ENCODE measurements around the gene TMEM263. TPM values are rescaled to one million over a fixed set of nuclear protein-coding genes. Genes with fewer than 3 reads are reported as not detected.

The TMEM263 gene
- total and polyA plus RNA-seq, 2 of the 8 experiments (the other 6 are each of a cell fraction or from before 2014, with no cell fraction given): 2.9 to 12.3 TPM

- TF ChIP-seq RAD21 (IDR thresholded peaks at IDR 0.05 in 1 of 2, conservative IDR thresholded peaks at IDR 0.05 in 1 of 2; ENCODE audit: low read depth in 2 of 2, low read length in 2 of 2) (no peak), NANOG (IDR thresholded peaks at IDR 0.05; ENCODE audit: insufficient read depth, low read depth, low read length, poor library complexity, severe bottlenecking) (no peak)
Observed at GRCh38 chr12:106971065-106971464, 15.4 kb downstream of the TMEM263 start (continued).

All from H1 (cell line).